Fibroblast of lung (primary cell): ENCODE measurements around the gene BMP7. TPM values are rescaled to one million over a fixed set of nuclear protein-coding genes. Genes with fewer than 3 reads are reported as not detected.

ENCODE experiments used
- DNase-seq, 2 donors: peaks; one replicate each; pipeline versions ENCODE4 v3.0.0 to v3.0.0-alpha.2; 2010; ENCODE audit warnings: low read depth in 2 of 2
- H2AFZ ChIP-seq: 2 replicates; pipeline ENCODE4 v1.5.1; 2012; ENCODE audit warnings: low read length, control low read depth, inconsistent platforms
- H3K27ac ChIP-seq: 2 replicates; pipeline ENCODE4 v1.5.1; 2011; ENCODE audit warnings: low read length, control low read depth; ENCODE audit not compliant: insufficient read depth
- H3K27me3 ChIP-seq: 2 replicates; pipeline ENCODE4 v1.5.1; 2011; ENCODE audit warnings: mild to moderate bottlenecking, low read length; ENCODE audit not compliant: control insufficient read depth, insufficient read depth
- H3K36me3 ChIP-seq: 2 replicates; pipeline ENCODE4 v1.5.1; 2011; ENCODE audit warnings: low read length; ENCODE audit not compliant: control insufficient read depth, insufficient read depth
- H3K4me1 ChIP-seq: 2 replicates; pipeline ENCODE4 v1.5.1; 2011; ENCODE audit warnings: low read length; ENCODE audit not compliant: control insufficient read depth, insufficient read depth; ENCODE audit errors: extremely low read depth
- H3K4me2 ChIP-seq: 2 replicates; pipeline ENCODE4 v1.5.1; 2011; ENCODE audit warnings: low read length, control low read depth; ENCODE audit not compliant: insufficient read depth; ENCODE audit errors: extremely low read depth
- H3K4me3 ChIP-seq, 4 experiments: fragments of 200-600 bp in 1 of 4; sonication (generic) in 1 of 4; replicated peaks in 1 of 4; 2 replicates each; pipeline ENCODE4 v1.5.1; 2011 to 2016; ENCODE audit warnings: low read length in 4 of 4, low read depth in 3 of 4, mild to moderate bottlenecking in 3 of 4, control low read depth in 2 of 4, inconsistent platforms in 1 of 4, mixed read lengths in 1 of 4; ENCODE audit not compliant: insufficient read depth in 1 of 4; ENCODE audit errors: control extremely low read depth in 1 of 4
- H3K79me2 ChIP-seq: 2 replicates; pipeline ENCODE4 v1.5.1; 2012; ENCODE audit warnings: mild to moderate bottlenecking, low read length, inconsistent platforms; ENCODE audit not compliant: control insufficient read depth, insufficient read depth
- H3K9ac ChIP-seq: 2 replicates; pipeline ENCODE4 v1.5.1; 2011; ENCODE audit warnings: mild to moderate bottlenecking, low read length, control low read depth; ENCODE audit not compliant: insufficient read depth
- H3K9me3 ChIP-seq: 2 replicates; pipeline ENCODE4 v1.5.1; 2012; ENCODE audit warnings: low read depth, low read length; ENCODE audit not compliant: control insufficient read depth, insufficient read depth
- H4K20me1 ChIP-seq: 2 replicates; pipeline ENCODE4 v1.5.1; 2011; ENCODE audit warnings: low read length; ENCODE audit not compliant: control insufficient read depth, insufficient read depth; ENCODE audit errors: extremely low read depth
- EZH2 ChIP-seq: IDR thresholded peaks from 2 replicates; pipeline ENCODE4 v1.5.1; 2012; ENCODE audit warnings: low read length, control low read depth, mild to moderate bottlenecking; ENCODE audit errors: missing control alignments
- polyA plus RNA-seq, 2 donors: library from polyadenylated mRNA; depleted of rRNA in 1 of 2; stranded (reverse) in 1 of 2; unstranded in 1 of 2; fragments of >200 nt; gene quantifications; 2 replicates each; pipeline ENCODE4 v1.2.1, GENCODE V29; 2011 to 2012; ENCODE audit warnings: missing spikeins in 1 of 2
- total RNA-seq: library from RNA; depleted of rRNA; stranded (reverse); fragments of >200 nt; gene quantifications from 2 replicates; pipeline ENCODE4 v1.2.1, GENCODE V29; 2014
- TF ChIP-seq, protein P1 (sequence below), 2 donors: IDR thresholded peaks in 1 of 2; conservative IDR thresholded peaks in 1 of 2; 1 replicate in 1 of 2; 2 replicates in 1 of 2; pipeline ENCODE4 v1.5.1; 2011 to 2012; ENCODE audit warnings: low read length in 2 of 2, control low read depth in 1 of 2, inconsistent platforms in 1 of 2, low read depth in 1 of 2, mild to moderate bottlenecking in 1 of 2

BMP7 gene
- total and polyA plus RNA-seq, 2 donors (not counting 1 experiment from before 2014, with no cell fraction given) = not detected

DNA sequence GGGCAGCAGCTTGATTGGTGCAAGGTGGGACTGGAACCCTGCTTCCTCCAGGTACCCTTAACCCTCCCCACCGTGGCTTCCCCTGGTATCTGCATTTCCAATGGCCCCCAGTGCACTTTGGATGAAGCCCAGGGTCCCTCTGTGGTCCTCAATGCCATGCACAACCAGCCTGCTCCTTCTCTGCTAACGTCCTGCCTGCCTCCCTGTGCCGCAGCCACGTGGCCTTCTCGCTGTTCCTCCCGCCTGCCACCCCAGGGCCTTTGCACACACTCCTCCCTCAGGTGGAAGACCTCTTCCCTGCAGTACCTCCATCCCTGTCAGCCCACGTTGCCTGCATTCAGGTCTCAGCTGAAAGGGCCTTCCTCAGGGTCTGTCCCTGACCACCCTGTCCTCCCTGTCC lies 101.6 kb downstream of the BMP7 start:
- H4K20me1 ChIP-seq = no peaks in the 10 kb centered on the region
- H3K27me3 ChIP-seq = no peaks in the 10 kb centered on the region
- H3K36me3 ChIP-seq = no peaks in the 10 kb centered on the region
- TF ChIP-seq, protein P1, sequence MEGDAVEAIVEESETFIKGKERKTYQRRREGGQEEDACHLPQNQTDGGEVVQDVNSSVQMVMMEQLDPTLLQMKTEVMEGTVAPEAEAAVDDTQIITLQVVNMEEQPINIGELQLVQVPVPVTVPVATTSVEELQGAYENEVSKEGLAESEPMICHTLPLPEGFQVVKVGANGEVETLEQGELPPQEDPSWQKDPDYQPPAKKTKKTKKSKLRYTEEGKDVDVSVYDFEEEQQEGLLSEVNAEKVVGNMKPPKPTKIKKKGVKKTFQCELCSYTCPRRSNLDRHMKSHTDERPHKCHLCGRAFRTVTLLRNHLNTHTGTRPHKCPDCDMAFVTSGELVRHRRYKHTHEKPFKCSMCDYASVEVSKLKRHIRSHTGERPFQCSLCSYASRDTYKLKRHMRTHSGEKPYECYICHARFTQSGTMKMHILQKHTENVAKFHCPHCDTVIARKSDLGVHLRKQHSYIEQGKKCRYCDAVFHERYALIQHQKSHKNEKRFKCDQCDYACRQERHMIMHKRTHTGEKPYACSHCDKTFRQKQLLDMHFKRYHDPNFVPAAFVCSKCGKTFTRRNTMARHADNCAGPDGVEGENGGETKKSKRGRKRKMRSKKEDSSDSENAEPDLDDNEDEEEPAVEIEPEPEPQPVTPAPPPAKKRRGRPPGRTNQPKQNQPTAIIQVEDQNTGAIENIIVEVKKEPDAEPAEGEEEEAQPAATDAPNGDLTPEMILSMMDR (conservative IDR thresholded peaks at IDR 0.05 in 1 of 2, IDR thresholded peaks at IDR 0.05 in 1 of 2; ENCODE audit: low read depth in 1 of 2, low read length in 2 of 2) = no peak
- no peak for TF ChIP-seq EZH2
- no peak for DNase-seq
- no peak overlapping the region for H3K9ac ChIP-seq
- H3K4me3 ChIP-seq = no peak overlapping the region
- H3K4me1 ChIP-seq = no peaks in the 10 kb centered on the region
- H3K4me2 ChIP-seq = no peak overlapping the region
- H2AFZ ChIP-seq = no peak overlapping the region
- H3K79me2 ChIP-seq = no peaks in the 10 kb centered on the region
- no peak overlapping the region for H3K27ac ChIP-seq
- H3K9me3 ChIP-seq = no peaks in the 10 kb centered on the region

GRCh38 chr20:57163041-57163440 lies 103.4 kb downstream of the BMP7 start:
- no peak overlapping the region for H3K27ac ChIP-seq
- H2AFZ ChIP-seq = no peak overlapping the region
- H3K27me3 ChIP-seq = no peaks in the 10 kb centered on the region
- DNase-seq = no peak
- no peaks in the 10 kb centered on the region for H3K79me2 ChIP-seq
- no peaks in the 10 kb centered on the region for H3K4me1 ChIP-seq
- no peaks in the 10 kb centered on the region for H3K9me3 ChIP-seq
- no peaks in the 10 kb centered on the region for H4K20me1 ChIP-seq
- H3K4me2 ChIP-seq = no peak overlapping the region
- H3K9ac ChIP-seq = no peak overlapping the region
- H3K36me3 ChIP-seq = no peaks in the 10 kb centered on the region
- H3K4me3 ChIP-seq = no peak overlapping the region
- no peak for TF ChIP-seq EZH2
- TF ChIP-seq, protein P1 (conservative IDR thresholded peaks at IDR 0.05 in 1 of 2, IDR thresholded peaks at IDR 0.05 in 1 of 2; ENCODE audit: low read depth in 1 of 2, low read length in 2 of 2) = no peak

GRCh38 chr20:57162362-57162652 lies 104.1 kb downstream of the BMP7 start:
- Histone ChIP-seq H3K9me3 (no peaks in the 10 kb centered on the region), H2AFZ (no peak overlapping the region), H3K4me2 (no peak overlapping the region), H4K20me1 (no peaks in the 10 kb centered on the region), H3K79me2 (no peaks in the 10 kb centered on the region), H3K27me3 (no peaks in the 10 kb centered on the region), H3K4me3 (no peak overlapping the region), H3K36me3 (no peaks in the 10 kb centered on the region), H3K9ac (no peak overlapping the region), H3K4me1 (no peaks in the 10 kb centered on the region), H3K27ac (no peak overlapping the region)
- TF ChIP-seq, protein P1 (conservative IDR thresholded peaks at IDR 0.05 in 1 of 2, IDR thresholded peaks at IDR 0.05 in 1 of 2; ENCODE audit: low read depth in 1 of 2, low read length in 2 of 2) = no peak
- TF ChIP-seq EZH2 = no peak
- no peak for DNase-seq
